Measurements from ENCODE around the gene LYSET.
"Not testable (repeated sequence)": the region's sequence is repeated elsewhere in the genome, so short reads cannot be mapped to it uniquely, and the experiment has no call there.

The LYSET gene

DNA sequence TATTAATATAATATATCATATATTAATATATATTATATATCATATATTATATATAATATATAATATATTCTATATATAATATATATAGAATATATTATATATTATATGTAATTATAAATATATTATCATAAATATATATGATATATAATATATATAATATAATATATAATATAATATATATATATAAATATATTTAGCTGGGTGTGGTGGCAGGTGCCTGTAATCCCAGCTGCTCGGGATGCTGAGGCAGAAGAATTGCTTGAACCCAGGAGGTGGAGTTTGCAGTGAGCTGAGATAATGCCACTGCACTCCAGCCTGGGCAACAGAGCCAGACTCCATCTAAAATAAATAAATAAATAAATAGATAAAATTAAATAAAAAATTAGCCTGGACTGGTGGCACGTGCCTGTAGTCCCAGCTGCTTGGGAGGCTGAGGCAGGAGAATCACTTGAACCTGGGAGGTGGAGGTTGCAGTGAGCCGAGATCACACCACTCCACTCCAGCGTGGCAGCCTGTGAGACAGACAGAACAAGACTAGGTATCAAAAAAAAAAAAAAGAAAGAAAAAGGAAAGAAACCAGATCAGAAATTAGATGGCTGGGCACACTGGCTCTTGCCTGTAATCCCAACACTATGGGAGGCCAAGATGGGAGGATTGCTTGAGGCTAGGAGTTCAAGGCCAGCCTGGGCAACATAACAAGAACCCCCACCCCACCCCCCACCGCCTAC, 25.3 kb upstream of the LYSET start:
- CTCF ChIA-PET, result interaction anchor here (0.6 to 1.4 kb wide), 6 partner anchors 12 to 507 kb away, joined by 3 to 7 read pairs (median 4); no protein-coding TSS in a partner anchor
- H3K4me3 ChIP-seq (ENCODE audit: low read depth, low read length); H3K4me1 ChIP-seq (ENCODE audit: control insufficient read depth, insufficient read depth, low read length); H3K36me3 ChIP-seq (ENCODE audit: control insufficient read depth in 2 of 2, insufficient read depth in 1 of 2, low read length in 2 of 2); H3K27ac ChIP-seq (ENCODE audit: extremely low read depth, low read depth, low read length); H3K9me3 ChIP-seq (ENCODE audit: control insufficient read depth, insufficient read depth, low read depth, low read length): not testable (repeated sequence)
- POLR2A ChIA-PET, result interaction anchor here (0.7 kb wide), 1 partner anchor 27 kb away, joined by 3 read pairs; no protein-coding TSS in a partner anchor
- peak; percentile 37; the same call in 1 of the 2 replicates for TF ChIP-seq ZNF335 (tag by site-specific recombination; conservative IDR thresholded peaks at IDR 0.05)

DNA sequence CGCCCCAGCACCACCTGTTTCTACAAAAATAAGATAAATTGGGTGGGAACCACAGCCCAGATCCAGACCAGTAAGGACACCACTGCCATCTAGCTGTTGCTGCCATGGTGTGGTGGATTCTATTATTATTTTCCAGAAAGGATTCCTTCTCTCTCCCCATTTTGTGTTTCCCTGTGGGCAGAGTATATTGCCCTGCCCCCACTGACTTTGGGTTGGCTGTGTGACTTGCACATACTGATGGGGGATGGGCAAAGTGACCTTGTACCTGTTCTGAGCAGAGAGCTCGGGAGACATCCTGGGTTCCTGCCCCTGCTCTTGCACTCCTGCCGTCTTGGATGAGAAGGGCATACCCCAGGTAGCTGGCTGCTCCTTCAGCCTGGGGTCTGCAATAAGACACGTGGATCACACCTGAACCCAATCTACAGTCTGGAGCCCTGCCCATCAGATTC, 24.7 kb upstream of the LYSET start:
- H3K27ac ChIP-seq (ENCODE audit: extremely low read depth, low read depth, low read length), result no peak overlapping the region
- ChIA-PET POLR2A (interaction anchor here (0.7 kb wide), 1 partner anchor 27 kb away, joined by 3 read pairs; no protein-coding TSS in a partner anchor), CTCF (interaction anchor here (0.6 to 1.4 kb wide), 11 partner anchors 9 to 506 kb away, joined by 3 to 8 read pairs (median 4); no protein-coding TSS in a partner anchor)
- no peaks in the 10 kb centered on the region for H3K36me3 ChIP-seq (ENCODE audit: control insufficient read depth in 2 of 2, insufficient read depth in 1 of 2, low read length in 2 of 2)
- no peaks in the 10 kb centered on the region for H3K9me3 ChIP-seq (ENCODE audit: control insufficient read depth, insufficient read depth, low read depth, low read length)
- no peaks in the 10 kb centered on the region for H3K4me1 ChIP-seq (ENCODE audit: control insufficient read depth, insufficient read depth, low read length)
- TF ChIP-seq ZNF654 (tag by site-specific recombination; IDR thresholded peaks at IDR 0.05; ENCODE audit: low read depth) (peak; percentile 38), ZNF558 (tag by site-specific recombination; IDR thresholded peaks at IDR 0.05) (no peak)
- H3K4me3 ChIP-seq (ENCODE audit: low read depth, low read length), result no peak overlapping the region

DNA sequence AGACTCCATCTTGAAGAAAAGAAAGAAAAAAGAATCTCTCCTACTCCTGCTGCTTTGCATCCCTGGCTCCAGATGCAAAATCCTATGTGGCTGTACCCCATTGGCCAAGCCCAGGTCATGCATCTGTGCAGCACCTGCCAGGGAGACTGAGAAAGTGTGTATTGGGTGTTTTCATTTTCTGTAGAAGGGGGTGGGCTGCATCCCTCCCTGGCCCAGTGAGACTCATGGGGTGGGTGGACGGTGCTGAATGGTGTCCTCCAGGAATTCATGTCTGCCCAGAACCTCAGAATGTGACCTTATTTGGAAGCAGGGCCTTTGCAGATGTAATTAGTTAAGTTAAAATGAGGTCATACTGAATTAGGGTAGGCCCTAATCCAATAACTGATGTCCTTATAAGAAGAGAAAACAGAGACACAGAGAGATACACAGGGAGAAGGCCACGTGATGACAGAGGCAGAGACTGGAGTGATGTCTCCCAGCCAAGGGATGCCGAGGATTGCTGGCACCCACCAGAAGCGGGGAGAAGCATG, 23.6 kb upstream of the LYSET start:
- ChIA-PET POLR2A (no interaction called here), CTCF (interaction anchor here (1.0 to 1.4 kb wide), 4 partner anchors 8 to 227 kb away, joined by 3 to 7 read pairs (median 4); no protein-coding TSS in a partner anchor)
- TF ChIP-seq, protein P1, sequence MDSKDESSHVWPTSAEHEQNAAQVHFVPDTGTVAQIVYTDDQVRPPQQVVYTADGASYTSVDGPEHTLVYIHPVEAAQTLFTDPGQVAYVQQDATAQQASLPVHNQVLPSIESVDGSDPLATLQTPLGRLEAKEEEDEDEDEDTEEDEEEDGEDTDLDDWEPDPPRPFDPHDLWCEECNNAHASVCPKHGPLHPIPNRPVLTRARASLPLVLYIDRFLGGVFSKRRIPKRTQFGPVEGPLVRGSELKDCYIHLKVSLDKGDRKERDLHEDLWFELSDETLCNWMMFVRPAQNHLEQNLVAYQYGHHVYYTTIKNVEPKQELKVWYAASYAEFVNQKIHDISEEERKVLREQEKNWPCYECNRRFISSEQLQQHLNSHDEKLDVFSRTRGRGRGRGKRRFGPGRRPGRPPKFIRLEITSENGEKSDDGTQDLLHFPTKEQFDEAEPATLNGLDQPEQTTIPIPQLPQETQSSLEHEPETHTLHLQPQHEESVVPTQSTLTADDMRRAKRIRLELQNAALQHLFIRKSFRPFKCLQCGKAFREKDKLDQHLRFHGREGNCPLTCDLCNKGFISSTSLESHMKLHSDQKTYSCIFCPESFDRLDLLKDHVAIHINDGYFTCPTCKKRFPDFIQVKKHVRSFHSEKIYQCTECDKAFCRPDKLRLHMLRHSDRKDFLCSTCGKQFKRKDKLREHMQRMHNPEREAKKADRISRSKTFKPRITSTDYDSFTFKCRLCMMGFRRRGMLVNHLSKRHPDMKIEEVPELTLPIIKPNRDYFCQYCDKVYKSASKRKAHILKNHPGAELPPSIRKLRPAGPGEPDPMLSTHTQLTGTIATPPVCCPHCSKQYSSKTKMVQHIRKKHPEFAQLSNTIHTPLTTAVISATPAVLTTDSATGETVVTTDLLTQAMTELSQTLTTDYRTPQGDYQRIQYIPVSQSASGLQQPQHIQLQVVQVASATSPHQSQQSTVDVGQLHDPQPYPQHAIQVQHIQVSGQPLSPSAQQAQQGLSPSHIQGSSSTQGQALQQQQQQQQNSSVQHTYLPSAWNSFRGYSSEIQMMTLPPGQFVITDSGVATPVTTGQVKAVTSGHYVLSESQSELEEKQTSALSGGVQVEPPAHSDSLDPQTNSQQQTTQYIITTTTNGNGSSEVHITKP (tag by site-specific recombination; IDR thresholded peaks at IDR 0.05), result peak; percentile 31; the same call in 1 of the 2 replicates
- TF ChIP-seq ZNF530 (tag by site-specific recombination; IDR thresholded peaks at IDR 0.05; ENCODE audit: low read depth), result no peak
- Histone ChIP-seq H3K9me3 (ENCODE audit: control insufficient read depth, insufficient read depth, low read depth, low read length) (no peaks in the 10 kb centered on the region), H3K4me1 (ENCODE audit: control insufficient read depth, insufficient read depth, low read length) (no peaks in the 10 kb centered on the region), H3K4me3 (ENCODE audit: low read depth, low read length) (no peak overlapping the region), H3K36me3 (ENCODE audit: control insufficient read depth in 2 of 2, insufficient read depth in 1 of 2, low read length in 2 of 2) (no peaks in the 10 kb centered on the region), H3K27ac (ENCODE audit: extremely low read depth, low read depth, low read length) (no peak overlapping the region)

DNA sequence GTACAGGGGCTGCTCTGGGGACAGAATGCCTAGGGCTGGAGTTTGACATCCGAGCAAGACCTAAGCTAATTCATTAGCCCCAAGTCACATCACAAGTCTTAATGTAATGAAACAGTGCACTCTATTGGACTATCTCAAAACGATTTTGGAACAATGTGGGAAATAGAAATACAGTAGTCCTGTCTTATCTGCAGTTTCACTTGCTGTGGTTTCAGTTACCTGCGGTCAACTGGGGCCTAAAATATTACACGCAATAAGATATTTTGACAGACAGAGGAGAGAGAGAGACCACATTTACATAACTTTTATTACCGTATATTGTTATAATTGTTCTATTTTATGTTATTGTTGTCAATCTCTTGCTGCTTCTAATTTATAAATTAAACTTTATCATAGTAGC, 21.6 kb upstream of the LYSET start:
- no peaks in the 10 kb centered on the region for H3K36me3 ChIP-seq (ENCODE audit: control insufficient read depth in 2 of 2, insufficient read depth in 1 of 2, low read length in 2 of 2)
- H3K9me3 ChIP-seq (ENCODE audit: control insufficient read depth, insufficient read depth, low read depth, low read length), result no peaks in the 10 kb centered on the region
- ChIA-PET CTCF (interaction anchor here (0.6 to 1.6 kb wide), 4 partner anchors 14 to 599 kb away, joined by 3 to 7 read pairs (median 4); no protein-coding TSS in a partner anchor), POLR2A (no interaction called here)
- H3K4me1 ChIP-seq (ENCODE audit: control insufficient read depth, insufficient read depth, low read length), result no peaks in the 10 kb centered on the region
- H3K27ac ChIP-seq (ENCODE audit: extremely low read depth, low read depth, low read length), result no peak overlapping the region
- no peak overlapping the region for H3K4me3 ChIP-seq (ENCODE audit: low read depth, low read length)
- TF ChIP-seq ZNF626 (tag by site-specific recombination; IDR thresholded peaks at IDR 0.05), result no peak
- TF ChIP-seq ZNF544 (tag by site-specific recombination; IDR thresholded peaks at IDR 0.05), result no peak
- no peak for TF ChIP-seq ZBTB21 (tag by site-specific recombination; IDR thresholded peaks at IDR 0.05)
- TF ChIP-seq, protein P2, sequence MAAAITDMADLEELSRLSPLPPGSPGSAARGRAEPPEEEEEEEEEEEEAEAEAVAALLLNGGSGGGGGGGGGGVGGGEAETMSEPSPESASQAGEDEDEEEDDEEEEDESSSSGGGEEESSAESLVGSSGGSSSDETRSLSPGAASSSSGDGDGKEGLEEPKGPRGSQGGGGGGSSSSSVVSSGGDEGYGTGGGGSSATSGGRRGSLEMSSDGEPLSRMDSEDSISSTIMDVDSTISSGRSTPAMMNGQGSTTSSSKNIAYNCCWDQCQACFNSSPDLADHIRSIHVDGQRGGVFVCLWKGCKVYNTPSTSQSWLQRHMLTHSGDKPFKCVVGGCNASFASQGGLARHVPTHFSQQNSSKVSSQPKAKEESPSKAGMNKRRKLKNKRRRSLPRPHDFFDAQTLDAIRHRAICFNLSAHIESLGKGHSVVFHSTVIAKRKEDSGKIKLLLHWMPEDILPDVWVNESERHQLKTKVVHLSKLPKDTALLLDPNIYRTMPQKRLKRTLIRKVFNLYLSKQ (tag by site-specific recombination; IDR thresholded peaks at IDR 0.05; ENCODE audit: borderline replicate concordance), result no peak
- TF ChIP-seq, protein P3, sequence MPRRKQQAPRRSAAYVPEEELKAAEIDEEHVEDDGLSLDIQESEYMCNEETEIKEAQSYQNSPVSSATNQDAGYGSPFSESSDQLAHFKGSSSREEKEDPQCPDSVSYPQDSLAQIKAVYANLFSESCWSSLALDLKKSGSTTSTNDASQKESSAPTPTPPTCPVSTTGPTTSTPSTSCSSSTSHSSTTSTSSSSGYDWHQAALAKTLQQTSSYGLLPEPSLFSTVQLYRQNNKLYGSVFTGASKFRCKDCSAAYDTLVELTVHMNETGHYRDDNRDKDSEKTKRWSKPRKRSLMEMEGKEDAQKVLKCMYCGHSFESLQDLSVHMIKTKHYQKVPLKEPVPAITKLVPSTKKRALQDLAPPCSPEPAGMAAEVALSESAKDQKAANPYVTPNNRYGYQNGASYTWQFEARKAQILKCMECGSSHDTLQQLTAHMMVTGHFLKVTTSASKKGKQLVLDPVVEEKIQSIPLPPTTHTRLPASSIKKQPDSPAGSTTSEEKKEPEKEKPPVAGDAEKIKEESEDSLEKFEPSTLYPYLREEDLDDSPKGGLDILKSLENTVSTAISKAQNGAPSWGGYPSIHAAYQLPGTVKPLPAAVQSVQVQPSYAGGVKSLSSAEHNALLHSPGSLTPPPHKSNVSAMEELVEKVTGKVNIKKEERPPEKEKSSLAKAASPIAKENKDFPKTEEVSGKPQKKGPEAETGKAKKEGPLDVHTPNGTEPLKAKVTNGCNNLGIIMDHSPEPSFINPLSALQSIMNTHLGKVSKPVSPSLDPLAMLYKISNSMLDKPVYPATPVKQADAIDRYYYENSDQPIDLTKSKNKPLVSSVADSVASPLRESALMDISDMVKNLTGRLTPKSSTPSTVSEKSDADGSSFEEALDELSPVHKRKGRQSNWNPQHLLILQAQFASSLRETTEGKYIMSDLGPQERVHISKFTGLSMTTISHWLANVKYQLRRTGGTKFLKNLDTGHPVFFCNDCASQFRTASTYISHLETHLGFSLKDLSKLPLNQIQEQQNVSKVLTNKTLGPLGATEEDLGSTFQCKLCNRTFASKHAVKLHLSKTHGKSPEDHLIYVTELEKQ (tag by site-specific recombination; IDR thresholded peaks at IDR 0.05; ENCODE audit: borderline replicate concordance), result no peak
- no peak for TF ChIP-seq GLI4 (tag by site-specific recombination; IDR thresholded peaks at IDR 0.05)
- TF ChIP-seq, protein P4, sequence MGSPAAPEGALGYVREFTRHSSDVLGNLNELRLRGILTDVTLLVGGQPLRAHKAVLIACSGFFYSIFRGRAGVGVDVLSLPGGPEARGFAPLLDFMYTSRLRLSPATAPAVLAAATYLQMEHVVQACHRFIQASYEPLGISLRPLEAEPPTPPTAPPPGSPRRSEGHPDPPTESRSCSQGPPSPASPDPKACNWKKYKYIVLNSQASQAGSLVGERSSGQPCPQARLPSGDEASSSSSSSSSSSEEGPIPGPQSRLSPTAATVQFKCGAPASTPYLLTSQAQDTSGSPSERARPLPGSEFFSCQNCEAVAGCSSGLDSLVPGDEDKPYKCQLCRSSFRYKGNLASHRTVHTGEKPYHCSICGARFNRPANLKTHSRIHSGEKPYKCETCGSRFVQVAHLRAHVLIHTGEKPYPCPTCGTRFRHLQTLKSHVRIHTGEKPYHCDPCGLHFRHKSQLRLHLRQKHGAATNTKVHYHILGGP (tag by site-specific recombination; IDR thresholded peaks at IDR 0.05), result no peak
- TF ChIP-seq KLF8 (tag by site-specific recombination; IDR thresholded peaks at IDR 0.05), result no peak
- TF ChIP-seq ZNF501 (tag by site-specific recombination; IDR thresholded peaks at IDR 0.05), result no peak
- TF ChIP-seq ZNF350 (tag by site-specific recombination; IDR thresholded peaks at IDR 0.05), result no peak
- TF ChIP-seq ZNF10 (tag by site-specific recombination; IDR thresholded peaks at IDR 0.05), result no peak
